ES-I3 (cell line): Measurements from ENCODE around the gene PIF1.
"Not testable (repeated sequence)": the region's sequence is repeated elsewhere in the genome, so short reads cannot be mapped to it uniquely, and the experiment has no call there.

Experiments used
- H3K36me3 ChIP-seq: 2 replicates; pipeline ENCODE4 v1.6.1; 2013; ENCODE audit warnings: mild to moderate bottlenecking, low read length, control low read depth, moderate library complexity; ENCODE audit not compliant: insufficient read depth
- H3K4me1 ChIP-seq: 2 replicates; pipeline ENCODE4 v1.6.1; 2013; ENCODE audit warnings: mild to moderate bottlenecking, control low read depth, low read length; ENCODE audit not compliant: insufficient read depth
- H3K9ac ChIP-seq: 2 replicates; pipeline ENCODE4 v1.6.1; 2013; ENCODE audit warnings: low read depth, mild to moderate bottlenecking, low read length, moderate library complexity
- H3K9me3 ChIP-seq: 2 replicates; pipeline ENCODE4 v1.6.1; 2013; ENCODE audit warnings: mild to moderate bottlenecking, low read length, moderate library complexity; ENCODE audit not compliant: control insufficient read depth, insufficient read depth

PIF1 gene

DNA sequence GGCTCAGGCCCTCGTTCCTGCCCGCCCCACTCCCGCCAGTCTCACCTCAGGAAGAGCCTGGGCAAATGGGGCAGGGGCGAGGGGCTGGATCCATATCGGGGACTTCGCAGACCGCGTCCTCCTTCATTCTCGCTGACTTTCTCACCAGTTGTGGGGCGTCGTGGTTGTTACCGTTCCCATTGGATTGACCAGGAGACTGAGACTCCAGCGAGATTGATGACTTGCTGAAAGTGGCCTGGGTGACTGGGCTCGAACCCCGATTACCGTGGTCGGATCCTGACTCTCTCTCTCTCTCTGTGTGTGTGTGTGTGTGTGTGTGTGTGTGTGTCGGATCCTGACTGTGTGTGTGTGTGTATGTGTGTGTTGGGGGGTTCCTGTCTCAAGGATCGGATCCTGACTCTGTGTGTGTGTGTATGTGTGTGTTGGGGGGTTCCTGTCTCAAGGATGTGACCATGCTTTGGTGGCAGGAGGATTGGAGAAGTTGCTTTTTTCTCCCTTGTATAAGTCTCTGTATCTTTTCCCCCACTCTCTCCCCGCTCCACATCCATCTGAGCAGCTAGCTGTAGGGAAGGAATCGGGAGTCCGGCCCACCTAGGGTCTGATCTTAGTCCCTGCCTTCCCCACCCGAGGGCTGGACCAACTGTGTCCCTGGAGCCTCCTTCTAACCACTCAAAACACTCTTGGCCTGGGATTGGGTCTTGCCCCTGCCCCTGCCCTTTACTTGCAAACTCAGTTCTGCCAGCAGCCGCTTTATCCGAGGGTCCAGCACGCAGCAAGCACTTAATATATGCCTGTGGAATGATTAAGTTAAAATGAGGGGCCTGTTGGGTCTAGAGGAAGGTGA, 16.9 kb upstream of the PIF1 start:
- no peaks in the 10 kb centered on the region for H3K36me3 ChIP-seq
- H3K4me1 ChIP-seq = peaks cover 28% of the 10 kb centered on the region
- no peaks in the 10 kb centered on the region for H3K9me3 ChIP-seq
- H3K9ac ChIP-seq = peak overlapping the region; percentile 93

DNA sequence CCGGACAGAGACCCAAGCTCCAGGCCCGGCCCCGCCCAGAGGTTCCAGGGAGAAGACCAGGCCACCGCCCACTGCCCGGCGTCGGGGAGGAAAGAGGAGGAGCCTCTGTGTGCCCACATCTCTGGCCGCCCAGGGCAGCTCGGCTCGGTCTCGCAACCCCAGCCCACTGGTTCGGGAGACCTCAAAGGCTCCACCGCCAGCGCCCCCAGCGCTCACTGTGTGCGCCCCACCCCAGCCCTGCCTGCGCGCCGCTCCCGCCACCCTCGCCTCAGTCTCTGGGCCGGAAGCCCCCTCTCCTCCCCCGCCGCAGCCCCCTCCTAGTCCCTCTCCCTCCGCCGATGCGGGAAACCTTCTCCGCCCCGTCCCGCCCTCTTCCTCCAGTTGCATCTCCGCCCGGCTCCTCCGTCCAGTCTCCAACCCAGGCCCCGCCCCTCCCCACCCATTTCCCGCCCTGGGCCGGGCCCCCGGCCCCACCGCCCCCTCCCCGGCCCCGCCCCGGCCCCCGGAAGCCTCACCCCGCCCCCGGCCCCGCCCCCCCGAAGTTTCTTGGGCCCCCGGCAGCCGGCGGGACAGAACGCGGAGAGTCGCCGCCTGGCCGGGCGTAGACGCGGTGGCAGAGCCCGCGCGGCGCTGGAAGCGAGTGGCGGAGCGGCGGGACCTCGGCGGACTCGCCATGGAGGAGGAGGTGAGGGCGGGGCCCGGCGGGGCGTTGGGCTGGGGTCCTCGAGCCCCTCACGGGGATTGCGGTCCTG, 16.1 kb upstream of the PIF1 start, which contains the start of gene PLEKHO2:
Gene PLEKHO2, plus strand, starts transcription at position 572 of the 752 bp plus-strand sequence. Its CDS starts 102 bp downstream, at position 674.
- Histone ChIP-seq H3K36me3 (no peaks in the 10 kb centered on the region), H3K9ac (peak within 1 kb of the TSS; percentile 93), H3K4me1 (peaks cover 24% of the 10 kb centered on the region), H3K9me3 (no peaks in the 10 kb centered on the region)

DNA sequence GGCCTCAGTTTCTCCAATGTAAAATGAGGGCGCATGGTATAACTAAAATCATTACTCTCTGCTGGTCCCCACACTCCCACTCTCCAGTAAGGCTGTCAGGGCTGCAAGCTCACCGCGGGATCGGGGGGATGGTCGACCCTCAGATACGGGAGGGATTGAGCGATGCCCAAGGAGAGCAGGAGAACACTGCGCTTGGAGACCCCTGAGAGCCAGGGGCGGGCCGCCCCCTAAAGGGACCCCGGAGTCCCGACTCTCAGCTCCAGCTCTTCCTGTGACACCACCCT, 15.6 kb upstream of the PIF1 start:
- Histone ChIP-seq H3K36me3 (no peaks in the 10 kb centered on the region), H3K9me3 (no peaks in the 10 kb centered on the region), H3K4me1 (peaks cover 27% of the 10 kb centered on the region), H3K9ac (peak overlapping the region; percentile 46)

DNA sequence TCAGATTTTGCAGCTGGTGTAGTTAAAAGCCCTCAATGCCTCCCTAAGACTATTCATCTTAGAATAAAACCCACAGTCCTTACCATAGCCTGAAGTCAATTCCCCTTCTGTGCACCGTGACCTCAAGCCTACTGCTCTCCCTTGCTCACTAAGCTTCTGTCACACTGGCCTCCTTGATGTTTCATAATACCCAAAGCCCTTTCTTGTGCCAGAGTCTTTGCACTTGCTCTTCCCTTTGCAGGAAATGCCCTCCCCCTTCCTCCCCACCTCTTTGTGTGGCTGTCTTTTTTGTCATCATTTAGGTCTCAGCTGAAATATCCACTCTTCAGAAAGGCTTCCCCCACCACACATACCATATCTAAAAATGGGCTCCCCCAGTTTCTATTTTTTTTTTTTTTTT, 12.1 kb upstream of the PIF1 start:
- H3K9me3 ChIP-seq = no peaks in the 10 kb centered on the region
- H3K36me3 ChIP-seq = no peaks in the 10 kb centered on the region
- no peak overlapping the region for H3K9ac ChIP-seq
- H3K4me1 ChIP-seq = peaks cover 5% of the 10 kb centered on the region

DNA sequence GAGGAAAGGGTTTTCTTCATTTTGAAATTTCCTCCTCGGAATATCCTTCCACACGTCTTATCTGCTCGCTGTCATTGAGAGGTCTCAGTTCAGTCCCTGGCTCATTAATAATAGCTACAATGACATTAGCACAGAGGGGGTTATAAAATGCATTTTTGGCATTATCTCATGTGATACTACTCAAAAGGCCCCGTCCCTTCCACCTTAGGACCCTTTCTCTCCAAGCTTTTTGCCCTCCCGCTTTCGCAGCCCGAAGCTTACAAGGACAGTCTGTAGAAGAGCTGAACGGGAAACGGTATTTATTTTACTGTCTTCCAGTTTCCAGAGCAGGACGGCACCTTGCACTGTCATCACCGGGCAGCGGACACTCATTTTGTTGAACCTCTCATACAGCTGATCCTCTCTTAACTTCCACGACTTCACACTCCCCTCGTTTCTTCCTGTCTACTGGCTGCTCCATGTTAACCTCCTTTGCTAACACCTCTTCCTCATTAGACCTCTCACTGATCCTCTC, 10.6 kb upstream of the PIF1 start:
- Histone ChIP-seq H3K9me3 (no peaks in the 10 kb centered on the region), H3K36me3 (no peaks in the 10 kb centered on the region), H3K4me1 (peaks cover 5% of the 10 kb centered on the region), H3K9ac (peak overlapping the region; percentile 23; the same call in 1 of the 2 replicates)

DNA sequence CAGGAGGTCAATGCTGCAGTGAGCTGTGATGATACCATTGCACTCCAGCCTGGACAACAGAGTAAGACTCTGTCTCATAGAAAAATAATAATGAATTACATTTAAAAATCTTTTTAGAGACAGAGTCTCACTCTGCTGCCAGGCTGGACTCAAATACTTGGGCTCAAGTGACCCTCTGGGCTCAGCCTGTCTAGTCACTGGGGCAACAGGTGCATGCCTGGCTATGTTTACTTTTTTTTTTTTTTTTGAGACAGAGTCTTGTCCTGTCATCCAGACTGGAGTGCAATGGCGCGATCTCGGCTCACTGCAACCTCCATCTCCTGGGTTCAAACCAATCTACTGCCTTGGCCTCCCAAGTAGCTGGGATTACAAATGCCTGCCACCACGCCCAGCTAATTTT, 8.2 kb upstream of the PIF1 start:
- H3K9me3 ChIP-seq = no peaks in the 10 kb centered on the region
- no peaks in the 10 kb centered on the region for H3K36me3 ChIP-seq
- H3K9ac ChIP-seq = no peak overlapping the region
- H3K4me1 ChIP-seq = peaks cover 5% of the 10 kb centered on the region

DNA sequence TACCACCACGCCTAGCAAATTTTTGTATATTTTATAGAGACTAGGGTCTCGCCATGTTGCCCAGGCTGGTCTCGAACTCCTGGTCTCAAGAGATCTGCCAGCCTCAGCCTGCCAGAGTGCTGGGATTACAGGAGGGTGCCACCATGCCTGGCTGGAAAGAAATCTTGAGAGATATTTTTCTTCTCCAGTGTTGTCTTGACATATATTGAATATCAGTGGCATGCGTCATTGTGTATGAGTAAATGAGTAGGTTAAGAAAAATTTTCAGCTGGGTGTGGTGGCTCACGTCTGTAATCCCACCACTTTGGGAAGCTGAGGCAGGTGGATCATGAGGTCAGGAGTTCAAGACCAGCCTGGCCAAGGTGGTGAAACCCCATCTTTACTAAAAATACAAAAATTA, 3.5 kb upstream of the PIF1 start:
- Histone ChIP-seq H3K4me1 (peaks cover 3% of the 10 kb centered on the region; the same call in 1 of the 2 replicates), H3K9me3 (no peaks in the 10 kb centered on the region), H3K36me3 (no peaks in the 10 kb centered on the region), H3K9ac (no peak overlapping the region)

DNA sequence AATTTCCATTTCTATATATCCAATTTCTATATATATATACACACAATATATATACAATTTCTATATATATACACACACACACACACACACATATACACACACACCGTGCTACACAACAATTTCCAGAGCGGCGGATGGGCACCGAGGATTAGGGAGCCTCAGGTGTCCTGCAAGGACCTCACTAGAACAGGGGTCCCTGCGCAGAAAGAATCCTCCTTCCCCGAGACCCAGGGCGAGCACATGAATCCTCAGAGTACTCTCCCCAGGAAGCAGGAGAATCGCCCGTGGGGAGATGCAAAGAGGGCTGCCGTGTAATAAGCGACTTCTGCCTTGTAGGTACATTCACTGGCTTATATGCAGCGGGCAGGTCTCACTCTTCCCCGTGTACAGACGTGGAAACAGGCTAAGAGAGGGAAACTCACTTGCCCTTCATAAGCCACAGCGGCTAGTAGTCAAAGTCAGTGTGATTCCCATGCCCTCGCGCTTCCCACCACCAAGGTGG, 467 bp downstream of the PIF1 start:
- no peaks in the 10 kb centered on the region for H3K9me3 ChIP-seq
- H3K36me3 ChIP-seq = peaks cover 13% of the 10 kb centered on the region
- peak overlapping the region; percentile 97 for H3K9ac ChIP-seq
- H3K4me1 ChIP-seq = peaks cover 7% of the 10 kb centered on the region; the same call in 1 of the 2 replicates

DNA sequence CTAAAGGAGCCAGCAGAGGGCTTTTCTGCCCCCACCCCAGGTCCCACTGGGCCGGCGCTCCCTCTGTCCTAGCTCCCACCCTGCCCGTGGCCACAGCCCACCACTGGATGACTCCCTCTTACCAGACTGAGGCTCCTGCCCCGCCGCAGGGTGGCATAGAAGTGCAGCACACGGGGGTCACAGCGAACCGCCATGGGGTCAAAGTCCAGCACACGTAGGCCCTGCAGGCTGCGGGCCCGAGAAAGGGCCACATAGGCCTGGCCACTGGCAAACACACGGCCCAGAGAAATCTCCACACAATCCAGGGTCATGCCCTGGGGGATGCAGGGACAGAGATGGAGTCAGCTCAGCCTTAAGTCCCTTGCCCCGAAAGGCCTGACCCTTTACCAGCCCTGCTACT, 9.0 kb downstream of the PIF1 start:
- Histone ChIP-seq H3K36me3 (peaks cover 39% of the 10 kb centered on the region), H3K9ac (no peak overlapping the region), H3K4me1 (peaks cover 15% of the 10 kb centered on the region), H3K9me3 (no peaks in the 10 kb centered on the region)

DNA sequence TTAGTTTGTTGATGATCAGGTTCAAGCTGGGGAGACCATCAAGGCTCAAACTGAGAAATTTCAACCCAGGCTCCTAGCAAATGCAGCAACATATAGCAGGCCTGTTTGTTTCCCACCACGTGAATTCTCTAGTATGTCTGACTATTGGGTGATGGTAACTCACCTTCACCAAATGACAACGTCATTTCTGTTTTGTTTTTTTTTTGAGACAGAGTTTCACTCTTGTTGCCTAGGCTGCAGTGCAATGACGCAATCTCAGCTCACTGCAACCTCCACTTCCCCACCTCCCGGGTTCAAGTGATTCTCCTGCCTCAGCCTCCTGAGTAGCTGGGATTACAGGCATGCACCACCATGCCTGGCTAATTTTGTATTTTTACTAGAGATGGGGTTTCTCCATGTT, 10.5 kb downstream of the PIF1 start:
- peaks cover 30% of the 10 kb centered on the region for H3K36me3 ChIP-seq
- H3K9me3 ChIP-seq, H3K9ac ChIP-seq: not testable (repeated sequence)
- H3K4me1 ChIP-seq = peaks cover 27% of the 10 kb centered on the region

DNA sequence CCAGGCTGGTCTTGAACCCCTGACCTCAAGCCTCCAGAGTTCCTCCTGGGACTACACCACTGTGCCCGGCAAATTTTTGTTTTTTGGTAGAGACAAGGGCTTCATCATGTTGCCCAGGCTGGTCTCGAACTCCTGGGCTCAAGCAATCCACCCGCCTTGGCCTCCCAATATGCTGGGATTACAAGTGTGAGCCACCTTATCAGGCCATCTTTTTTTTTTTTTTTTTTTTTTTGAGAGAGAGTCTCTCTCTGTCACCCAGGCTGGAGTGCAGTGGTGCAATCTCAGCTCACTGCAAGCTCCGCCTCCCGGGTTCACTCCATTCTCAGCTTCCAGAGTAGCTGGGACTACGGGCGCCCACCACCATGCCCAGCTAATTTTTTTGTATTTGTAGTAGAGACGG, 11.2 kb downstream of the PIF1 start:
- not testable (repeated sequence) for H3K9me3 ChIP-seq, H3K9ac ChIP-seq
- Histone ChIP-seq H3K4me1 (peaks cover 30% of the 10 kb centered on the region), H3K36me3 (peaks cover 26% of the 10 kb centered on the region)

DNA sequence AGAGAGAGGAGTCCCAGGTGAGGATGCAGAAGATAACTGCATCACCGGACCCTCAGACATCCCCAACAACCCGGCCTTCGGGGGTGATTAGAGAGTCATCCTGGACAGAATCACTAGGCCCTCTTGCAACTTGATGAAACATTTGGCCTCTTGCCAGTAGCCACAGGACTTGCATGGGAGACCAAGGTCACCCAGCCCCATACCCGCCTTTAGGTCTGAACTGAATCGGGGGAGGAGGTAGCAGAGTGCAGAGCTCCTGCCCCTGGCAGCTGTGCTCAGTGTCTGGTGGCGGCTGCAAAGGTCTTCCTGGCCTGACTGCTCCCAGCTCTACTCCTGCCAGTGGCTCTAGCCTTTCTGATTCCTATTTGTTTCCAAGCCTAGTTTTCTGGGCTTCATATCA, 12.4 kb downstream of the PIF1 start:
- H3K4me1 ChIP-seq = peaks cover 30% of the 10 kb centered on the region
- H3K9ac ChIP-seq = no peak overlapping the region
- no peaks in the 10 kb centered on the region for H3K9me3 ChIP-seq
- peaks cover 16% of the 10 kb centered on the region for H3K36me3 ChIP-seq

DNA sequence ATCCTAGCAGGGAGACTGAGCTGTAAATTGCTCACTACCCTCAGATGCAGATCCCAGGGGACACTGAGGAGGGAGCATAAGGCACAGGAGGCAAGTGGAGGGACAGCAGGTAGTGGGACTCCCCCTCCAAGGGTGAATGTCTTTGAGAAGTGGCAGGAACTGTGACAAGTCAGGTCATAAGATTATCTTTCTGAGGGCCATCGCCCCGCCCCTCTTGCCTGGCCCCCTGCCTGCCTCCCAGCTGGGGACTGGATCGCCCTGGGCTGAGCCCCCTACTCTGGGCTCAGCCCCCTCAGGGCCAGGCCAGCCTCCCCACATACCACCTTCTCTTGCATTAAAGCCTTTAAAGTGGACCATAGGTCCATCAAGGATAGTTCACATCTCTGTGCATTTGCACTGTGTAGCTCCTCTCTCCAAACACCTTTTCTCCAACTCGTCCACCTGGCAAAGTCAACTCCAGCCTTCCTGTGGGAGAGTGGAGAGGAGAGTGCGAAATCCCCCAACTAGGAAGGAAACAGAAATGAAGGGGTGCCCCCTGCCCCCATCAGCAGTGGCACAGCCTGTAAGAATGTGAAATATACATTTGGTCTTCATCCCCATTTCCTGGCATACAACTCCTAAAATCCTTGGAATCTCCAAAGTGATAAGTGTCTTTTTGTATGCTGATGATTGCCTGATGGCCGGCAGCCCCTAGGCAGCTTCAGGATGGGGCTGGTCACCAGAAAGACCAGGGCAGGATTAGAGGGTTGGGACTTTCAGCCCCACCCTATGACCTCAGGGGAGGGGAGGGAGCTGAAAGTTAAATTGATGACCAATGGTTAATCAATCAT, 14.7 kb downstream of the PIF1 start:
- peaks cover 1% of the 10 kb centered on the region; the same call in 1 of the 2 replicates for H3K36me3 ChIP-seq
- H3K4me1 ChIP-seq = peaks cover 47% of the 10 kb centered on the region
- peak overlapping the region; percentile 55 for H3K9ac ChIP-seq
- no peaks in the 10 kb centered on the region for H3K9me3 ChIP-seq
